ENCODE data around the gene RASL10A. TPM values are rescaled to one million over a fixed set of nuclear protein-coding genes. Genes with fewer than 3 reads are reported as not detected.
A peak's percentile ranks its signal among the peaks of the same experiment; 100 is the strongest.

RASL10A gene
- total RNA-seq, 2 donors from 2014 or later = 0.58 to 0.61 TPM

- H3K9me3 Mint-ChIP-seq = no peaks in the 10 kb centered on the region
- H3K4me1 Mint-ChIP-seq = peaks cover 10% of the 10 kb centered on the region
- H3K4me3 Mint-ChIP-seq = no peak overlapping the region
- H3K27me3 Mint-ChIP-seq = peaks cover 23% of the 10 kb centered on the region
- ATAC-seq (replicated peaks) = no peak
- peaks cover 12% of the 10 kb centered on the region for H3K36me3 Mint-ChIP-seq (ENCODE audit: low read depth)
- no peak overlapping the region for H3K27ac Mint-ChIP-seq
These were observed 2.4 kb upstream of the RASL10A start for GRCh38 chr22:29317827-29318454.

GRCh38 chr22:29316141-29316828 lies 788 bp upstream of the RASL10A start:
- Mint-ChIP-seq H3K9me3 (no peaks in the 10 kb centered on the region), H3K27ac (no peak overlapping the region), H3K36me3 (ENCODE audit: low read depth) (peaks cover 12% of the 10 kb centered on the region), H3K4me3 (peak overlapping the region; percentile 9), H3K4me1 (peaks cover 10% of the 10 kb centered on the region), H3K27me3 (peaks cover 34% of the 10 kb centered on the region)
- ATAC-seq (replicated peaks) = no peak

GRCh38 chr22:29314537-29315285 lies 786 bp downstream of the RASL10A start:
- H3K27ac Mint-ChIP-seq = no peak overlapping the region
- peak overlapping the region; percentile 43 for H3K4me3 Mint-ChIP-seq
- H3K27me3 Mint-ChIP-seq = peaks cover 34% of the 10 kb centered on the region
- no peaks in the 10 kb centered on the region for H3K9me3 Mint-ChIP-seq
- H3K4me1 Mint-ChIP-seq = peaks cover 10% of the 10 kb centered on the region
- peaks cover 12% of the 10 kb centered on the region for H3K36me3 Mint-ChIP-seq (ENCODE audit: low read depth)
- ATAC-seq (replicated peaks) = no peak

- Mint-ChIP-seq H3K27me3 (peaks cover 34% of the 10 kb centered on the region), H3K36me3 (ENCODE audit: low read depth) (peaks cover 12% of the 10 kb centered on the region), H3K4me1 (peaks cover 10% of the 10 kb centered on the region), H3K9me3 (no peaks in the 10 kb centered on the region), H3K27ac (no peak overlapping the region), H3K4me3 (peak overlapping the region; percentile 43)
- ATAC-seq (replicated peaks) = no peak
These were observed 1.7 kb downstream of the RASL10A start for GRCh38 chr22:29313576-29314466.

GRCh38 chr22:29313126-29313575 lies 2.3 kb downstream of the RASL10A start:
- H3K4me3 Mint-ChIP-seq = no peak overlapping the region
- ATAC-seq (replicated peaks) = no peak

GRCh38 chr22:29312218-29313125 lies 3.0 kb downstream of the RASL10A start:
- Mint-ChIP-seq H3K4me1 (peaks cover 10% of the 10 kb centered on the region), H3K36me3 (ENCODE audit: low read depth) (peaks cover 12% of the 10 kb centered on the region), H3K9me3 (no peaks in the 10 kb centered on the region), H3K27me3 (peaks cover 34% of the 10 kb centered on the region), H3K4me3 (no peak overlapping the region), H3K27ac (peak overlapping the region; percentile 46)
- no peak for ATAC-seq (replicated peaks)

More at GRCh38 chr22:29313126-29313575, 2.3 kb downstream of the RASL10A start:
- peaks cover 34% of the 10 kb centered on the region for H3K27me3 Mint-ChIP-seq
- H3K4me1 Mint-ChIP-seq = peaks cover 10% of the 10 kb centered on the region
- no peaks in the 10 kb centered on the region for H3K9me3 Mint-ChIP-seq
- peaks cover 12% of the 10 kb centered on the region for H3K36me3 Mint-ChIP-seq (ENCODE audit: low read depth)
- H3K27ac Mint-ChIP-seq = no peak overlapping the region

GRCh38 chr22:29311464-29312217 lies 3.9 kb downstream of the RASL10A start:
- H3K9me3 Mint-ChIP-seq = no peaks in the 10 kb centered on the region
- no peak overlapping the region for H3K4me3 Mint-ChIP-seq
- H3K36me3 Mint-ChIP-seq (ENCODE audit: low read depth) = peaks cover 11% of the 10 kb centered on the region
- peaks cover 10% of the 10 kb centered on the region for H3K4me1 Mint-ChIP-seq
- no peak for ATAC-seq (replicated peaks)
- peak overlapping the region; percentile 46 for H3K27ac Mint-ChIP-seq
- H3K27me3 Mint-ChIP-seq = peaks cover 28% of the 10 kb centered on the region

- Mint-ChIP-seq H3K27me3 (peaks cover 23% of the 10 kb centered on the region), H3K4me1 (peaks cover 10% of the 10 kb centered on the region), H3K36me3 (ENCODE audit: low read depth) (peaks cover 7% of the 10 kb centered on the region), H3K9me3 (no peaks in the 10 kb centered on the region), H3K4me3 (peak overlapping the region; percentile 10), H3K27ac (no peak overlapping the region)
- ATAC-seq (replicated peaks) = peak; percentile 75
These were observed 4.6 kb downstream of the RASL10A start for GRCh38 chr22:29310863-29311339.

- H3K4me3 Mint-ChIP-seq = peak overlapping the region; percentile 25
These were observed 5.2 kb downstream of the RASL10A start for GRCh38 chr22:29310065-29310862.

GRCh38 chr22:29309332-29310064 lies 6.0 kb downstream of the RASL10A start:
- peak overlapping the region; percentile 25 for H3K4me3 Mint-ChIP-seq
- peaks cover 8% of the 10 kb centered on the region for H3K4me1 Mint-ChIP-seq
- peaks cover 20% of the 10 kb centered on the region for H3K27me3 Mint-ChIP-seq
- peak overlapping the region; percentile 36 for H3K27ac Mint-ChIP-seq
- ATAC-seq (replicated peaks) = no peak
- H3K9me3 Mint-ChIP-seq = no peaks in the 10 kb centered on the region
- H3K36me3 Mint-ChIP-seq (ENCODE audit: low read depth) = peaks cover 6% of the 10 kb centered on the region

More at GRCh38 chr22:29310065-29310862, 5.2 kb downstream of the RASL10A start:
- H3K4me1 Mint-ChIP-seq = peaks cover 10% of the 10 kb centered on the region
- ATAC-seq (replicated peaks) = no peak
- peaks cover 7% of the 10 kb centered on the region for H3K36me3 Mint-ChIP-seq (ENCODE audit: low read depth)
- peak overlapping the region; percentile 36 for H3K27ac Mint-ChIP-seq
- H3K9me3 Mint-ChIP-seq = no peaks in the 10 kb centered on the region
- H3K27me3 Mint-ChIP-seq = peaks cover 23% of the 10 kb centered on the region

- Mint-ChIP-seq H3K4me3 (peak overlapping the region; percentile 25), H3K4me1 (peaks cover 2% of the 10 kb centered on the region), H3K27ac (no peak overlapping the region), H3K9me3 (no peaks in the 10 kb centered on the region), H3K36me3 (ENCODE audit: low read depth) (no peaks in the 10 kb centered on the region), H3K27me3 (peaks cover 14% of the 10 kb centered on the region)
- peak; percentile 49 for ATAC-seq (replicated peaks)
These were observed 6.7 kb downstream of the RASL10A start for GRCh38 chr22:29308791-29309262.

Measured in activated T-helper 17 cell treated with anti-CD3 and anti-CD28 coated beads, Interleukin-2, amount 50 U/mL, for 72 hours (primary cell).